Activated CD8-positive, alpha-beta memory T cell treated with anti-CD3 and anti-CD28 coated beads, Interleukin-2, amount 50 U/mL, for 24 hours (primary cell): ENCODE data around the gene S100A2.
A peak's percentile ranks its signal among the peaks of the same experiment; 100 is the strongest.
"Not testable (repeated sequence)": the region's sequence is repeated elsewhere in the genome, so short reads cannot be mapped to it uniquely, and the experiment has no call there.

Experiments used
- DNase-seq: peaks from one replicate; pipeline ENCODE4 v3.0.0-alpha.2; 2020; ENCODE audit errors: extremely low read depth

Gene S100A2

DNA sequence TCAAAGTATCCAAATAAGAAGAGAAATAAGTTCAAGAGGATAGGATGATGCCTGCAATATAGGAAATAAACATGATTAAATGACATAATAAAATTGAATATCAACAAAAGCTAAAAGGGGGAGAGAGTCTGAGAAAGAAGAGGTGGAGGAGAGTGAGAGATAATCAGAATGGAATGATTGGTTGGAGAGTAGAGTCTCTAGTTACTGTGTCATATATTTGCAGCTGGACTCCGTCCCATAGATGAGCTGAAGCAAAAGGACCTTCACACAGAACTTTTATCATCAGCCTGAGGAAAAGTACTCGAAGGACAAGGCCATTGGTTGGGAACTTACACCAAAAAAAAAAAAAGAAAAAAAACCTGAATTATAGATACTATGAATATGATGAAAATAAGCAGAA, 22.8 kb upstream of the S100A2 start:
- DNase-seq: no peak

- DNase-seq: not testable (repeated sequence)
Observed at GRCh38 chr1:153588033-153588432, 22.4 kb upstream of the S100A2 start.

DNA sequence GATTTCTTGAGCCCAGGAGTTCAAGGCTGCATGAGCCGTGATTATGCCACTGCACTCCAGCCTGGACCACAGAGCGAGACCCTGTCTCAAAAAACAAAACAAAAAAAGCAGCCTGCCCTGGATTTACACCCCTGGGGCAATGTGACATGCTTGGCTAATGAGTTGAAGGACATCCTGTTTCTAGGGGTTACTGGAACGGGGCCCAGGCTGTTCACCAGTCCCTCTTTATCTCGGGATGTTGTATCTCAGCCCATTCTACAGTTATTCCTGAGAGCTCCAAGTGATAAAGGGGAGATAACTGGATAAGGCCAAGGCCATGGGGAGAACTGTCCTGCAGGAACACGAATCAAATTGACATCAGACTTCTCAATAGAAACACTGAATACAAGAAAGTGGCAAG, 21.7 kb upstream of the S100A2 start:
- no peak for DNase-seq

DNA sequence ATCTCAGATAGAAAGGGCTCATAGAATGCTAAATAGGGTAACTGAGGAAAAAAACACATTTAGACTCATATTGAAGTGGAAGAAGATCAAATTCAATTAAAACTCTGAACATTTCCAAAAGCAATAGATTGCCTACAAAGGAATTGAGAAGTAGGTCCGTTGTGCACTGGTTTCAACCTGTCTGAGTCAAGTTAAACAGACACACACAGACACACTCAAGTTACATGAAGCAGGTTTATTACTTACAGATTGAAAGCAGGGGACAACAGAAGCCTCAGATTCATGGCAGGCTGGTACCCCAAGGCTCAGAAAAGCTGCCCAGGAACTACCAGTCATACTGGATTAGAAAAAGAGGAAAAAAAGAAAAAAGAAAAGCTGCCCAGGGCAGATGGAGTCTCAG, 20.7 kb upstream of the S100A2 start:
- DNase-seq: no peak

- no peak for DNase-seq
Observed at GRCh38 chr1:153585006-153585405, 19.4 kb upstream of the S100A2 start.

GRCh38 chr1:153583976-153584375, 18.3 kb upstream of the S100A2 start:
- DNase-seq: no peak

DNA sequence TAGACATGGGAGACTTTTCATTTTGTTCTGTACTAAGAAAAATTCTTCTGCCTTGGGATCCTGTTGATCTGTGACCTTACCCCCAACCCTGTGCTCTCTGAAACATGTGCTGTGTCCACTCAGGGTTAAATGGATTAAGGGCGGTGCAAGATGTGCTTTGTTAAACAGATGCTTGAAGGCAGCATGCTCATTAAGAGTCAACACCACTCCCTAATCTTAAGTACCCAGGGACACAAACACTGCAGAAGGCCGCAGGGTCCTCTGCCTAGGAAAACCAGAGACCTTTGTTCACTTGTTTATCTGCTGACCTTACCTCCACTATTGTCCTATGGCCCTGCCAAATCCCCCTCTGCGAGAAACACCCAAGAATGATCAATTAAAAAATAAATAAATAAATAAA, 17.9 kb upstream of the S100A2 start:
- DNase-seq: not testable (repeated sequence)

GRCh38 chr1:153582836-153583235, 17.2 kb upstream of the S100A2 start:
- not testable (repeated sequence) for DNase-seq

DNA sequence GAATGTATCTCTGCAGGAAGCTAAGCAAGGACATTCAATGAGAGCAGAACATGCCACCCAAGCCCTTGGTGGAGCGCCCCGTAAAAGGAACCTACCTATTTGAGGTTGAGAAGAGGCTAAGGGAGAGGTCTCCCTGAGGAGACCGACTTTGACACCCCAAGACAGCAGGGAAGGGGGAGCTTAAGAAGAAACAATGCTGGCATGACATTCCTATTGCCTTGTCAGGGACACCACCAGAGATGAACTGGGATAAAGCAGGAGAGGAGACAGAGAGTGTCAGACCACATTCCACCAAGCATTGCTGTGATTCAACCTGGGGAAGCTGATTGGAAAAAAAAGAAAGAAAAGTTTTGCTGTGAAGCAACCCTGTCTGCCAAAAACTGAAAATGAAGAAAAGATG, 13.3 kb upstream of the S100A2 start:
- DNase-seq: no peak

- DNase-seq: no peak
Observed at GRCh38 chr1:153578490-153578889, 12.8 kb upstream of the S100A2 start.

GRCh38 chr1:153577624-153578051, 12.0 kb upstream of the S100A2 start:
- no peak for DNase-seq

DNA sequence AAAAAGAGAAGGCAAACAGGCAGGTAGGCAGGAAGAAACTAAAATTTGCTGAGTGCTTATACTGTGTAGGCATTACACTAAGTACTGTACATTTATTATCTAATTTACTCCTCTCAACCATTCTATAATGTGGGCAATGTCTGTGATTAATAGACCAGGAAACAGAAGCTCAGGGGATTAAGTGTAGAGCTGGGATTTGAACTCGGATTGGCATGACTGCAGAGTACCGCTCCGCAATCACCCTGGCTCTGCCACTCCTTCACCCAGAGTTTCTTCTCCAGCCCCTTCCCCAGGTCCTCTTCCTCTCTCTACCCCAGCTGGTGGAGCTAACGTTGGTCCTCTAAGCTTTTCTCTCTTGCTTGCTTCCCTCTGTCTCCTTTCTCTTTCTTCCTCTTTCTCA, 11.5 kb upstream of the S100A2 start:
- DNase-seq: no peak

DNA sequence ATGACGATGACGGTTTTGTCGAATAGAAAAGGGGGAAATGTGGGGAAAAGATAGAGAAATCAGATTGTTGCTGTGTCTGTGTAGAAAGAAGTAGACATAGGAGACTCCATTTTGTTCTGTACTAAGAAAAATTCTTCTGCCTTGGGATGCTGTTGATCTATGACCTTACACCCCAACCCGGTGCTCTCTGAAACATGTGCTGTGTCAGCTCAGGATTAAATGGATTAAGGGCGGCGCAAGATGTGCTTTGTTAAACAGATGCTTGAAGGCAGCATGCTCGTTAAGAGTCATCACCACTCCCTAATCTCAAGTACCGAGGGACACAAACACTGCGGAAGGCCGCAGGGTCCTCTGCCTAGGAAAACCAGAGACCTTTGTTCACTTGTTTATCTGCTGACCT, 9.9 kb upstream of the S100A2 start:
- DNase-seq: not testable (repeated sequence)

GRCh38 chr1:153575081-153575491, 9.4 kb upstream of the S100A2 start:
- DNase-seq: not testable (repeated sequence)

- no peak for DNase-seq
Observed at GRCh38 chr1:153573351-153573750, 7.7 kb upstream of the S100A2 start.

DNA sequence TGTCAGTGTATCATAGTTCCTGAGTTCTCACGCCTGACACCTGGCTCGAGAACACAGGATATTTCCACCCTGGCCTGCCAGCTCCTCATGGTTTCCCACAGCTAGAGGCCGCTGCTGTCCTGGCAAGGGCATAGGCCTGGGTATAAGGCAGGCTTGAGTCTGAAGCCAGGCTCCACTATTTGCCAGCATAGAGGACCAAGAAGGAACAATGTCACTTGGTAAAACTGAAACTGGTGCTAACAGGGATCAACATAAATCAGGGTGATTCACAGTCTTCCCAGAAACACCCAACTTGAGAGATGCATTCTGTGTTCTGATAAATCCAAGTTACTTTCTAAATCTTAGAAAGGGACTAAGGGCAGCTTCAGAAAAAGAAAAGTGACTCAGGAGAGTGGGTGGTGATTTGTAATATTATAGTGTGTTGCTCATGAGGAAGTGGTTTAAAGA, 6.9 kb upstream of the S100A2 start:
- peak; percentile 12 for DNase-seq

- no peak for DNase-seq
Observed at GRCh38 chr1:153571706-153572105, 6.1 kb upstream of the S100A2 start.

- DNase-seq: no peak
Observed at GRCh38 chr1:153570874-153571273, 5.2 kb upstream of the S100A2 start.

GRCh38 chr1:153569465-153569864, 3.8 kb upstream of the S100A2 start:
- DNase-seq: no peak

DNA sequence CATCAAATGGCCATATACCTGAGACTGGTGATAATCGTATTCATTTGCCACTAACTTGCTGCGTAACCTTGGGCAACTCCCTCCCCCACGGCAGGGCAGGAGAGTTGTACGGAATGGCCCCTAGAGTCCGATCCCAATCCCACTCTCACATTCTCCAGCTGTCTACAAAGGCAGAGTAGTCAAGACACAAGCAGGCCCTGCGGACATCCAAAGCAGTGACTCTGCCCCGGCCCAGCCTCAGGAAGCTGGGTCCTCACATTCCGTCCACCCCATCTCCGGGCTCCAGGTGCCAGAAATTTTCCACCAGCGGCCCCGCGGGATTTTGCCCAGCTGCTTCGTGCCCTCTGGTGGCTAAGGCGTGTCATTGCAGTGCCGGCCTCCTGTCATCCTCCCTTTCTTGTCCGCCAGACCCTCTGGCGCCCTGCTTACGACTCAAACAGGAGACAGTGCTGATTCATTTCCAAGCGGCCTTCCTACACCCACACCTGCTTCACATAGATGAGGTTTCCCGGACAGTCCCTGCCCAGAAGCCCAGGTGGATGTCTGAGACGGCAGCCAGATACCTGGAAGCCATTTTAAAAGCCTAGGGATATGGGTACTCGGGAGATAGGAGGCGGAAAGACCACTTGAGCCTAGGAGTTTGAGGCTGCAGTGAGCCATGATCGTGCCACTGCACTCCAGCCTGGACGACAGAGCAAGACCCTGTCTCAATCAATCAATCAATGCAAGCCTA, 2.9 kb upstream of the S100A2 start:
- DNase-seq: no peak

- no peak for DNase-seq
Observed at GRCh38 chr1:153567621-153568366, 2.1 kb upstream of the S100A2 start.

- DNase-seq: peak; percentile 78
Observed at GRCh38 chr1:153566414-153567371, 1.0 kb upstream of the S100A2 start.
